OCI-LY3 (cell line): ENCODE results near the gene IL4R.

Source experiments
- CTCF ChIP-seq: fragments of 200-600, 300-600 bp; sonication (generic); IDR thresholded peaks from 2 replicates; pipeline ENCODE4 v1.5.1; 2014; ENCODE audit warnings: antibody characterized with exemption, low read length, low read depth
- EZH2phosphoT487 ChIP-seq: fragments of 200-600 bp; shearing (Covaris generic); IDR thresholded peaks from 2 replicates; pipeline ENCODE4 v1.6.1; 2018; ENCODE audit warnings: antibody characterized with exemption, mixed run types, low read depth

DNA sequence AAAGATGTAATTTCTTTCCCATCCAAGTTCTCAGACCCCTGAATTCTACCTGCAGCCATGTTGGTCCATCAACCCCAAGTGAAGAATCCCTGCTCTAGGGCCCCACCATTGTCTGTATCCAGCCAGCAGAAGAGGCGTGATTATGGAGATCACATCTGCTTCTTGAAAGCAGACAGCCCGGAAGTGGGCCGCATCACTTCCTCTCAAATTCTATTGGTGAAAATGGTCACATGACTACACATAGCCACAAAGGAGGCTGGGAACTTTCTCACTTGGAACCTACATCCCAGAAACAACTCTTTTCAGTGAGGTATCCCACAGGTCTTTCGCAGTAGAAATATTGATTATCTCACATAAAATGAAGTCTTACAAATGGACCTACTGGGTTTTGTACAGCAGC lies 40.1 kb downstream of the IL4R start:
- TF ChIP-seq CTCF (no peak), EZH2phosphoT487 (no peak)
